Measurements from ENCODE around the gene GRIN2B.

Gene GRIN2B

DNA sequence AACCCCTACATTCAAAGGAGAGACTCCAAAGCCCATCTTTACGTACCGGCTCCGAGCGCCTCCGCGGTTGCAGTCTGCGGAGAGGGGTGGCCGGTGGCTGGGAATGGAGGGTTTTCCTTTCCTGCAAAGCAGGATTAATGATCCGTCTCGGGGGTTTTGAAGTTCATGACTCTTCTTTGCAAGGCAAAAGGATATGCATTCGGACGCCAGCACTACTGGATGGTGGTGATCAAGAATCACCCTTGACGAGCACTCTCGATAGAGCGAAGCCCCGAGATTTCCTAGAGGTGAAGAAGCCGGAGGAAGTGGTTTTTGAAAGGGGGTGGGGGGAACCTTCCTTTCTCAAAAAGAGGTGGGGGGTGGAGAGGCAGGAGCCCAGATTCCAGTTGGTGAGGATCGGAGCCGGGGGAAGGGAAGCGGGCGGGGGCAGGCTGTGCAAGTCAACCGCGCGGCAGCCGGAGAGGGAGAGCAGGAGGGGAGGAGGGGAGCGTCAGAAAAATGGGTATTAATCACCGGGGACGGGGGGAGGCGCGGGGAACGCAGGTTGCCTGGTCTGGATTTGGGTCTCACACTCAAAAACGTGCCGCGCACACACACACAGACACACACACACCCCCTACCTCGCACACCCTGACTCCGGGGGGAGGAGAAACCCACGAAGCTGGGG, at the start of gene GRIN2B:
Gene GRIN2B (minus strand): TSS at position 307 of the 667 bp plus-strand sequence. CDS start 115,394 bp downstream, outside the sequence.
- no peak for DNase-seq

GRCh38 chr12:14026537-14026936, 45.1 kb upstream of the GRIN2B start:
- DNase-seq, result no peak

- no peak for DNase-seq
Observed at GRCh38 chr12:14024591-14024990, 43.2 kb upstream of the GRIN2B start.

- no peak for DNase-seq
Observed at GRCh38 chr12:14018080-14018479, 36.7 kb upstream of the GRIN2B start.

DNA sequence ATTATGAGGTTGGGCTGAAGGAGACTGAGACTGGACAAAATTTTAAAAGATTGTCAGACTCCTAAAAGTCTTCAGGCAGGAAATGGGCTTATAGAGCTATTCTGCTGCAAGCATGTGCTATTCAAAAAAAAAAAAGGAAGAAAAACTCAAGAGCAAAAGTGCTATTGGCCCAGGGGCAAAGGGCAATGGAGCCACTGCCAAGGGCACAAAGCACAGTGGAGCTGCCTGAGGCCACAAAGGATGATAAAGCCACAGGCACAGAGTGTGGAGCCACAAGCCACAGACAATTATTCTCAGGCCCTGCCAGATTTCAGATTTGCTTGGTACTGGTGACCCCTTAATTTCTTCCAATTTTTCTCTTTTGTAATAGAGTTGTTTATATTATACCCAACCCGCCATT, 29.6 kb upstream of the GRIN2B start:
- DNase-seq, result no peak

GRCh38 chr12:14007639-14008038, 26.2 kb upstream of the GRIN2B start:
- DNase-seq, result no peak

GRCh38 chr12:13992585-13992984, 11.2 kb upstream of the GRIN2B start:
- no peak for DNase-seq

GRCh38 chr12:13992106-13992505, 10.7 kb upstream of the GRIN2B start:
- DNase-seq, result no peak

GRCh38 chr12:13986031-13986430, 4.6 kb upstream of the GRIN2B start:
- DNase-seq, result no peak

DNA sequence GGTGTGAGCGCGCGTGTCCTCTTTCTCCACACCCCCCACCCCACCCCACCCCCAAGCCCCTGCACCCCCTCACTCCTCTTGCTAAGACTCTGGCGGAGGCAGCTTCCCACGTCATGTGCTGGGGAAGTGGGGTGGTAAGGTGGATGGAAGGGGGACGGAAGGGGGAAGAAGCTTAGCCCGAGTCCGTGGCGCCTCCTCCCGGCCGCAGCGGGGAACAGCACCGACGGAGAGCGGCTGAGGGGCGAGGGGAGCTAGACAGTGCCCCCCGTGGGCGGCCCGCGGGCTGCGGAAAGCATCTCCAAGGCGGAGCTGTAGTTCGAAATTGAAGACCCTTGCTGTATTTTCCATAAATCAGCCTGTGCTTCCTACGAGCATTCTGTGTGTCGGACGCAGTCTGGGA, 588 bp upstream of the GRIN2B start:
- no peak for DNase-seq

GRCh38 chr12:13980538-13981295, 685 bp downstream of the GRIN2B start:
- DNase-seq, result no peak

DNA sequence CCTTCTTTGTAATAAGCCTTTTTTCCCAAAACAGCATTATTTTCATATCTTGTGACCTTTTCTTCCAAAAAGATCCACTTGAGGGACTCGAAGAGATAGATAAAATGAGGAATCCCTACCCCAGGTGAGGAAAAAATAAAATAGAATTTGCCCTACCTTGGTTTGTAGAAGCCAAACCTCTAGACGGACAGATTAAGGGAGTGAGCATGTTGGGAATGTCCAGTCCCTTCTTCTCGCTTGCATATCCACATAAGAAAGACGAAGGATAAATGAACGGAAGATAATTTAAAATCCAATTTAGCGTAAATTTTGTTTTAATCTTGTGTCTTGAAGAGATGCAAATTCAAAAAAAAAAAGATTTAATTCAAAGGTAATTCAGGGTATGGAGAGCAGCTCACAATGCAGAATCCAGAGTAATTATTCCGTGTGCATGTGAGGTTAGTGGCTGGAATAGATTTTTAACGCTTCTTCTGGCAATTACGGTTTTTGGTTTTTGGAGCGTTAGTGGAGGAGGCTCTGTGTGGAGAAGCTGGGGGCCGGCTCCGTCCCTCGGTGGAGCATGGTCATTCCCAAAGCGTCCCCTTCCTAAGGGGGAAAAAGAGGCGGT, 1.5 kb downstream of the GRIN2B start:
- no peak for DNase-seq

DNA sequence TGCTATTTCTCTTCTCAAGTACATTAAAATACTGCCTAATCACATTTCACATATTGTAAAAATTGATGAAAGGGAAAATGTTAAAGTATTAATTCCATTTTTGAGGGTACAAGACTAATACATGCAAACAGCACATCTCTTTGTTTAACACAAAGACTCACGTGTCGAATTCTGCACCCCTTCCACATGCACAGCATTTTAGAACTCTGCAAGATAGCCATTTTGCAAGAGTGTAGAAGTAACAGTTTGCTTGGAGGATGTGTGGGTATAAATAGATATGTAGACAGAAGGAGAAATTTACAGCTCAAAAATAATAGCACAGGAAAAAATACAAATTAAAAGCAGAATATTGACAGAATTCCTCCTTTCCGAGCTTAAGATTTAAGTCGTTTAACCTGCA, 2.5 kb downstream of the GRIN2B start:
- DNase-seq, result no peak

DNA sequence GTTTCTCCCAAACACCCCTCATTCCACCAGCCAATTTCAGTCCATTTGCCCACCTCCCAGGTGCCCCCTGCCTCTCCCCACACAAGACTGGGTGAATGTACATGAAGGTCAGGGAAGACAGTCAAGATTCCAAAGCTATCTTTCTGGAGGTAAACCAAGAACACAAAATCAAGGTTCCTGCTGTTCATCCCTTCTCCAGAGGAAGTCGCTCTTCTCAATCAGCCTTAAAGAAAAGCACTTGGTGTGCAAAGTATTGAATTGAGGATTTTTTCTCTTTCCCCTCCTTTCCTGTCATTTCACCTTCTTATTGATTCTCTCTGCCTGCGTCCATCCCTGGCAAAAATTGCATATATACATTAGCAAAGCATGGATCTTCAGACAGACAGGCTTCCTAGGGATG, 4.5 kb downstream of the GRIN2B start:
- no peak for DNase-seq

GRCh38 chr12:13976028-13976584, 5.3 kb downstream of the GRIN2B start:
- no peak for DNase-seq

- no peak for DNase-seq
Observed at GRCh38 chr12:13973996-13974395, 7.4 kb downstream of the GRIN2B start.

- no peak for DNase-seq
Observed at GRCh38 chr12:13970803-13971202, 10.6 kb downstream of the GRIN2B start.

DNA sequence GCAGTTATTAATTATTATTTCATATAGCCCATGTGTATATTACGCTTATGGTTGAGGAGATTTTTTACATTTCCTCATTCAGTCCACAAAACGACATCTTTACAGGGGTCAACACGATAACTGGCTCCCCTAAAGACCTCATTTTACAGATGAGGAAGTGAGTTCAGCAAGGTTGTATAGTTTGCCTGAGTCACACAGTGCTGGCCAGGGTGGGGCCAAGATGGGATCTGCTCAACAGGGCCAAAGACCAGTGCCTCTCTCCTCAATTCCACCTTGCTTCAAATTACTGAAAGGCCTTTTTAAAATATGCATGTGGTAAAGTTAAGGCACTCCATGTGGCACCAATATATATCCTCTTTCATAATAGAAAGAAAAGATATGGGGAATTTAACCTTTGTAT, 13.1 kb downstream of the GRIN2B start:
- DNase-seq, result no peak

- no peak for DNase-seq
Observed at GRCh38 chr12:13964666-13965065, 16.7 kb downstream of the GRIN2B start.

- no peak for DNase-seq
Observed at GRCh38 chr12:13962699-13963098, 18.7 kb downstream of the GRIN2B start.

DNA sequence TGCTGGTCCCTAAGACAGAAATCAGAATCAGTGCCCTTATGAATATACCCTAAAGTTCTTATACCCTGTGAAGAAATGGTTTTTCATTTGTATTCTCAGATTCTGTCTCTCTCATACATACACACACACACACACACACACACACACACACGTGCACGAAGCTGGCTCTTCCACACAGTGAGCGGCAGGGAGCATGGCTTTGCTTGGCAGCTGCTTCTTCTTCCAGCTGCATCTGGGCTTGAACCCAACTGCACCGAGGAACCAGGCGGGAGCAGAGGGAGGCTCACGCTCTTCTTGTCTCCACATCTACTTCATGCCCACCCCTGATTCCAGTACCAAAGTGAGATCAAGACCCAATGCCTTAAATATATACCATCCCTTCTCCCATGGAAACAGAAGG, 19.4 kb downstream of the GRIN2B start:
- DNase-seq, result no peak

DNA sequence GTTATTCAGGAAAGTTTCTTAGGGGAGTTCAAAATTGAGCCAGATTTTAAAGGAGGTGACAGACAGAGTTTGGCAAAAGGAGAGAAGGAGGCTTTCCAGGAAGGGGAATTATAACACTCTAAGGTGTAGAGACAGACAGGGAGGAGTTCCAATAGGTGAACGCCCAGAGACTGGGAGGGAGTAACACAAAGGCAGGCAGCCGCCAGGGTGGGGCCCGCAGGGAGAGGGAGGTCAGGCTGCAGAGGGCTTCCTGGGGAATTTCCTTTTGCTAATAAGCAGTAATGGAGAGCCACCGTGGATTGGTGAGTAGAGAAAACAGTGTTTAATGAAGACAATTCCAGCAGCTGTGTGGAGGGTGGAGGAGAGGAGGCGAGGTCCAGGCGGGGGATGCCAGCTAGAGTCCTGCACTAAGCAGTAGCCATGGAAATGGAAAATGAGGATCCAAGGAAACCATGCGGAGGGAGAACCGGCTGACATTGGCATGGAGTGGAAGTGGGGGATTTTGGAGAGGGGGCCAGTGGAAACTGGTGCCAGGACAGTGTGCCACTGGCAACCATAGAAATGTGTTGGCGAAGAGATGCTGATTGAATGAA, 22.2 kb downstream of the GRIN2B start:
- DNase-seq, result no peak

GRCh38 chr12:13957576-13957975, 23.8 kb downstream of the GRIN2B start:
- no peak for DNase-seq

All from OCI-M1 (cell line).